Muscle of back (tissue), 13 donors: Measurements from ENCODE around the gene SLC5A5. TPM values are rescaled to one million over a fixed set of nuclear protein-coding genes. Genes with fewer than 3 reads are reported as not detected.

Experiments
- DNase-seq, 3 donors: peaks; one replicate each; pipeline versions ENCODE4 v3.0.0 to v3.0.0-alpha.2; 2013
- long read RNA-seq, 9 donors: transcript quantifications; one replicate each; lab custom pipeline, GENCODE V29; 2026
- polyA plus RNA-seq, 10 donors: library from polyadenylated mRNA; unstranded; fragments of 120-200 nt; gene quantifications; one replicate each; pipeline ENCODE4 v1.2.1, GENCODE V29; 2013; ENCODE audit not compliant: insufficient read length in 10 of 10

Gene SLC5A5
- polyA plus RNA-seq, result under 1 TPM in 4 of 10 donors, not detected in 6; 0.06 to 0.11 (median 0.10) TPM
- long read RNA-seq, donor 1, result 0 reads
- long read RNA-seq, donor 2, result 0 reads
- long read RNA-seq, donor 3, result 0 reads
- long read RNA-seq, donor 4, result 0 reads
- long read RNA-seq, donor 5, result 0 reads
- long read RNA-seq, donor 6, result 0 reads
- long read RNA-seq, donor 7, result 0 reads
- long read RNA-seq, donor 8, result 0 reads
- long read RNA-seq, donor 9, result 0 reads

GRCh38 chr19:17871878-17872250 lies at the start of gene SLC5A5:
SLC5A5 (plus strand) TSS chr19:17871945; CDS start chr19:17872320, 375 bp downstream.
- DNase-seq, result no peak

- no peak for DNase-seq
These were observed 47.4 kb upstream of the SLC5A5 start for GRCh38 chr19:17824339-17824738.

GRCh38 chr19:17826508-17827056 lies 45.2 kb upstream of the SLC5A5 start:
- no peak for DNase-seq

GRCh38 chr19:17829855-17830566 lies 41.7 kb upstream of the SLC5A5 start:
- peak in 2 of 3 donors; percentile 16 to 47 for DNase-seq

- DNase-seq, result peak; percentile 32 to 49 (median 33)
These were observed 41.0 kb upstream of the SLC5A5 start for GRCh38 chr19:17830567-17831418.

GRCh38 chr19:17831419-17831888 lies 40.3 kb upstream of the SLC5A5 start:
- DNase-seq, result no peak

GRCh38 chr19:17832443-17833208 lies 39.1 kb upstream of the SLC5A5 start:
- DNase-seq, result no peak

GRCh38 chr19:17834350-17835181 lies 37.2 kb upstream of the SLC5A5 start:
- DNase-seq, result no peak

- DNase-seq, result no peak
These were observed 36.4 kb upstream of the SLC5A5 start for GRCh38 chr19:17835182-17836006.

GRCh38 chr19:17836530-17836929 lies 35.2 kb upstream of the SLC5A5 start:
- DNase-seq, result no peak

- DNase-seq, result no peak
These were observed 33.8 kb upstream of the SLC5A5 start for GRCh38 chr19:17837972-17838371.

- DNase-seq, result no peak
These were observed 31.7 kb upstream of the SLC5A5 start for GRCh38 chr19:17840019-17840418.

- no peak for DNase-seq
These were observed 30.4 kb upstream of the SLC5A5 start for GRCh38 chr19:17841371-17841809.

GRCh38 chr19:17841810-17842662 lies 29.7 kb upstream of the SLC5A5 start:
- DNase-seq, result peak; percentile 75 to 92 (median 87)

GRCh38 chr19:17842663-17843291 lies 29.0 kb upstream of the SLC5A5 start:
- no peak for DNase-seq

- DNase-seq, result no peak
These were observed 28.4 kb upstream of the SLC5A5 start for GRCh38 chr19:17843292-17843827.

GRCh38 chr19:17843908-17844490 lies 27.7 kb upstream of the SLC5A5 start:
- DNase-seq, result no peak
